ENCODE data around the gene NALCN. TPM values are rescaled to one million over a fixed set of nuclear protein-coding genes. Genes with fewer than 3 reads are reported as not detected.
A peak's percentile ranks its signal among the peaks of the same experiment; 100 is the strongest.

NALCN gene
- total and polyA plus RNA-seq, 2 donors = 0.28 to 0.48 TPM

- H3K27me3 ChIP-seq (ENCODE audit: control insufficient read depth in 2 of 2, insufficient read depth in 1 of 2, low read length in 1 of 2) = no peaks in the 10 kb centered on the region
- no peak for DNase-seq (ENCODE audit: low read depth in 6 of 9, low spot score in 9 of 9)
- H3K9me3 ChIP-seq (ENCODE audit: control insufficient read depth in 2 of 2, insufficient read depth in 1 of 2, low read length in 1 of 2) = no peaks in the 10 kb centered on the region
- no peaks in the 10 kb centered on the region for H3K4me1 ChIP-seq (ENCODE audit: control insufficient read depth in 2 of 2, insufficient read depth in 2 of 2, low read length in 2 of 2)
- no peak overlapping the region for H3K27ac ChIP-seq (ENCODE audit: low read depth in 1 of 2, low read length in 1 of 2)
- WGBS = 41% methylated on average over 9 of the region's 9 CpGs
- no peaks in the 10 kb centered on the region for H3K36me3 ChIP-seq (ENCODE audit: control insufficient read depth in 2 of 2, insufficient read depth in 2 of 2, low read length in 1 of 2)
- no peak overlapping the region for H3K4me3 ChIP-seq (ENCODE audit: low read length in 2 of 2)
Measured at GRCh38 chr13:101149735-101150384, 266.4 kb downstream of the NALCN start.

GRCh38 chr13:101146101-101146898 is 270.0 kb downstream of the NALCN start:
- H3K9me3 ChIP-seq (ENCODE audit: control insufficient read depth in 2 of 2, insufficient read depth in 1 of 2, low read length in 1 of 2) = no peaks in the 10 kb centered on the region
- no peaks in the 10 kb centered on the region for H3K27me3 ChIP-seq (ENCODE audit: control insufficient read depth in 2 of 2, insufficient read depth in 1 of 2, low read length in 1 of 2)
- H3K4me3 ChIP-seq (ENCODE audit: low read length in 2 of 2) = no peak overlapping the region
- no peak for DNase-seq (ENCODE audit: low read depth in 6 of 9, low spot score in 9 of 9)
- no peaks in the 10 kb centered on the region for H3K4me1 ChIP-seq (ENCODE audit: control insufficient read depth in 2 of 2, insufficient read depth in 2 of 2, low read length in 2 of 2)
- 82% methylated on average over 7 of the region's 7 CpGs for WGBS
- no peaks in the 10 kb centered on the region for H3K36me3 ChIP-seq (ENCODE audit: control insufficient read depth in 2 of 2, insufficient read depth in 2 of 2, low read length in 1 of 2)
- H3K27ac ChIP-seq (ENCODE audit: low read depth in 1 of 2, low read length in 1 of 2) = no peak overlapping the region

- Histone ChIP-seq H3K27ac (ENCODE audit: low read depth in 1 of 2, low read length in 1 of 2) (no peak overlapping the region), H3K27me3 (ENCODE audit: control insufficient read depth in 2 of 2, insufficient read depth in 1 of 2, low read length in 1 of 2) (no peaks in the 10 kb centered on the region), H3K4me3 (ENCODE audit: low read length in 2 of 2) (no peak overlapping the region), H3K9me3 (ENCODE audit: control insufficient read depth in 2 of 2, insufficient read depth in 1 of 2, low read length in 1 of 2) (no peaks in the 10 kb centered on the region), H3K36me3 (ENCODE audit: control insufficient read depth in 2 of 2, insufficient read depth in 2 of 2, low read length in 1 of 2) (no peaks in the 10 kb centered on the region), H3K4me1 (ENCODE audit: control insufficient read depth in 2 of 2, insufficient read depth in 2 of 2, low read length in 2 of 2) (no peaks in the 10 kb centered on the region)
- 34% methylated on average over 7 of the region's 7 CpGs for WGBS
- peak in 8 of 9 donors; percentile 12 to 56 (median 28) for DNase-seq (ENCODE audit: low read depth in 6 of 9, low spot score in 9 of 9)
Measured at GRCh38 chr13:101144808-101145419, 271.4 kb downstream of the NALCN start.

- DNase-seq (ENCODE audit: low read depth in 6 of 9, low spot score in 9 of 9) = no peak
- H3K27ac ChIP-seq (ENCODE audit: low read depth in 1 of 2, low read length in 1 of 2) = no peak overlapping the region
- WGBS = 95% methylated on average over 2 of the region's 2 CpGs
Measured at GRCh38 chr13:101140936-101141335, 275.4 kb downstream of the NALCN start.

GRCh38 chr13:101140087-101140770 is 276.1 kb downstream of the NALCN start:
- DNase-seq (ENCODE audit: low read depth in 6 of 9, low spot score in 9 of 9) = no peak
- no peaks in the 10 kb centered on the region for H3K27me3 ChIP-seq (ENCODE audit: control insufficient read depth in 2 of 2, insufficient read depth in 1 of 2, low read length in 1 of 2)
- H3K27ac ChIP-seq (ENCODE audit: low read depth in 1 of 2, low read length in 1 of 2) = no peak overlapping the region
- no peak overlapping the region for H3K4me3 ChIP-seq (ENCODE audit: low read length in 2 of 2)
- no peaks in the 10 kb centered on the region for H3K36me3 ChIP-seq (ENCODE audit: control insufficient read depth in 2 of 2, insufficient read depth in 2 of 2, low read length in 1 of 2)
- WGBS = 88% methylated on average over 9 of the region's 9 CpGs
- no peaks in the 10 kb centered on the region for H3K4me1 ChIP-seq (ENCODE audit: control insufficient read depth in 2 of 2, insufficient read depth in 2 of 2, low read length in 2 of 2)
- no peaks in the 10 kb centered on the region for H3K9me3 ChIP-seq (ENCODE audit: control insufficient read depth in 2 of 2, insufficient read depth in 1 of 2, low read length in 1 of 2)

More at GRCh38 chr13:101140936-101141335, 275.4 kb downstream of the NALCN start:
- H3K27me3 ChIP-seq (ENCODE audit: control insufficient read depth in 2 of 2, insufficient read depth in 1 of 2, low read length in 1 of 2) = no peaks in the 10 kb centered on the region
- no peaks in the 10 kb centered on the region for H3K36me3 ChIP-seq (ENCODE audit: control insufficient read depth in 2 of 2, insufficient read depth in 2 of 2, low read length in 1 of 2)
- no peaks in the 10 kb centered on the region for H3K4me1 ChIP-seq (ENCODE audit: control insufficient read depth in 2 of 2, insufficient read depth in 2 of 2, low read length in 2 of 2)
- no peaks in the 10 kb centered on the region for H3K9me3 ChIP-seq (ENCODE audit: control insufficient read depth in 2 of 2, insufficient read depth in 1 of 2, low read length in 1 of 2)
- no peak overlapping the region for H3K4me3 ChIP-seq (ENCODE audit: low read length in 2 of 2)

GRCh38 chr13:101139081-101139480 is 277.2 kb downstream of the NALCN start:
- H3K9me3 ChIP-seq (ENCODE audit: control insufficient read depth in 2 of 2, insufficient read depth in 1 of 2, low read length in 1 of 2) = no peaks in the 10 kb centered on the region
- DNase-seq (ENCODE audit: low read depth in 6 of 9, low spot score in 9 of 9) = no peak
- no peaks in the 10 kb centered on the region for H3K36me3 ChIP-seq (ENCODE audit: control insufficient read depth in 2 of 2, insufficient read depth in 2 of 2, low read length in 1 of 2)
- no peaks in the 10 kb centered on the region for H3K27me3 ChIP-seq (ENCODE audit: control insufficient read depth in 2 of 2, insufficient read depth in 1 of 2, low read length in 1 of 2)
- no peak overlapping the region for H3K4me3 ChIP-seq (ENCODE audit: low read length in 2 of 2)
- no peak overlapping the region for H3K27ac ChIP-seq (ENCODE audit: low read depth in 1 of 2, low read length in 1 of 2)
- H3K4me1 ChIP-seq (ENCODE audit: control insufficient read depth in 2 of 2, insufficient read depth in 2 of 2, low read length in 2 of 2) = no peaks in the 10 kb centered on the region

GRCh38 chr13:101127741-101128353 is 288.5 kb downstream of the NALCN start:
- Histone ChIP-seq H3K27me3 (ENCODE audit: control insufficient read depth in 2 of 2, insufficient read depth in 1 of 2, low read length in 1 of 2) (no peaks in the 10 kb centered on the region), H3K27ac (ENCODE audit: low read depth in 1 of 2, low read length in 1 of 2) (no peak overlapping the region), H3K9me3 (ENCODE audit: control insufficient read depth in 2 of 2, insufficient read depth in 1 of 2, low read length in 1 of 2) (no peaks in the 10 kb centered on the region), H3K4me1 (ENCODE audit: control insufficient read depth in 2 of 2, insufficient read depth in 2 of 2, low read length in 2 of 2) (no peaks in the 10 kb centered on the region), H3K4me3 (ENCODE audit: low read length in 2 of 2) (no peak overlapping the region), H3K36me3 (ENCODE audit: control insufficient read depth in 2 of 2, insufficient read depth in 2 of 2, low read length in 1 of 2) (no peaks in the 10 kb centered on the region)
- peak in 6 of 9 donors; percentile 4 to 46 (median 36) for DNase-seq (ENCODE audit: low read depth in 6 of 9, low spot score in 9 of 9)
- WGBS = 83% methylated on average over 5 of the region's 5 CpGs

GRCh38 chr13:101123028-101123427 is 293.3 kb downstream of the NALCN start:
- Histone ChIP-seq H3K27me3 (ENCODE audit: control insufficient read depth in 2 of 2, insufficient read depth in 1 of 2, low read length in 1 of 2) (no peaks in the 10 kb centered on the region), H3K27ac (ENCODE audit: low read depth in 1 of 2, low read length in 1 of 2) (no peak overlapping the region), H3K36me3 (ENCODE audit: control insufficient read depth in 2 of 2, insufficient read depth in 2 of 2, low read length in 1 of 2) (no peaks in the 10 kb centered on the region), H3K4me1 (ENCODE audit: control insufficient read depth in 2 of 2, insufficient read depth in 2 of 2, low read length in 2 of 2) (no peaks in the 10 kb centered on the region), H3K9me3 (ENCODE audit: control insufficient read depth in 2 of 2, insufficient read depth in 1 of 2, low read length in 1 of 2) (no peaks in the 10 kb centered on the region), H3K4me3 (ENCODE audit: low read length in 2 of 2) (no peak overlapping the region)
- DNase-seq (ENCODE audit: low read depth in 6 of 9, low spot score in 9 of 9) = no peak
- 96% methylated on average over 1 of the region's 1 CpG for WGBS

Measured in thymus (tissue), 11 donors.